Activated CD4-positive, alpha-beta T cell treated with anti-CD3 and anti-CD28 coated beads for 24 hours (primary cell): ENCODE measurements around the gene SFMBT1.

ENCODE experiments used
- DNase-seq, 2 donors: peaks; one replicate each; pipeline ENCODE4 v3.0.0-alpha.2; 2020; ENCODE audit warnings: low read depth in 2 of 2

Gene SFMBT1

GRCh38 chr3:52889901-52890300 is 156.0 kb downstream of the SFMBT1 start:
- DNase-seq: no peak

GRCh38 chr3:52887166-52887565 is 158.7 kb downstream of the SFMBT1 start:
- DNase-seq: no peak

GRCh38 chr3:52886049-52886730 is 159.7 kb downstream of the SFMBT1 start:
- no peak for DNase-seq

DNA sequence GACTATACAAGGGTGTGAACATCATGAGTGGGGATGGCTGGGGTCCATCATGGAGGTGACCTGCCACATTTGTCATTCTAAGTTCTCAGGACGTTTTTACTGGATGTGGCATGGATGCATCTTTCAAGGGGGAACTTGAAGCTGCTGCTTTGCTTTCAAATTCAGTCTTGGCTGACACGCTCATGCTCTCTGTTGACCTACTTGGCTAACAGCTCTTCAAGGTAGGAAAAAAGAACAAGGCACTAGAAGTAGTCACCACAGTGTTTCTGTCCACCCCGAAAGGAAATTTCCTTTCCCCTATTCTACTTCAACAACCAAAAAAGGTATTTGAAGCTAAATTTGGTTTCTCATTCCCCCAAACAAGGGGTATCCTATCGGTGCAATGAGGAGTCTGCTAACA is 163.5 kb downstream of the SFMBT1 start:
- DNase-seq: no peak

DNA sequence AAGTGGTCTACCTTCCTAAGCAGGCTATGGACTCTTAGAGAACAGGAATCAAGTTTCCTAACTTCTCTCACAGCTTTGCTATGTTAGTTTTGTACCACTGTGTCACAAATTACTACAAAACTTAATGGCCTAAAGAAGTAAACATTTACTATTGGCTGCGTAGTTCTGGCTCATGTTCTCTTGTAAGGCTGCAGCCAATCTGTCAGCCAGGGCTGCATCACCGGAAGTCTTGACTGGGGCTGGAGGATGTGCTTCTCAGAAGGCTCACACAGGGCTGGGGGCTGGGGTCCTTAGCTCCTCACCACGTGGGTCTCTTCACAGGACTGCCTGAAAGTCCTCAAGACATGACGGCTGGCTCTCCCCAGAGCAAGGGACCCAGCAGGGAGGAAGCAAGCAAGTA is 164.0 kb downstream of the SFMBT1 start:
- DNase-seq: no peak

- DNase-seq: no peak
These were observed 165.4 kb downstream of the SFMBT1 start for GRCh38 chr3:52880474-52880873.

GRCh38 chr3:52880047-52880446 is 165.8 kb downstream of the SFMBT1 start:
- no peak for DNase-seq

- DNase-seq: no peak
These were observed 166.3 kb downstream of the SFMBT1 start for GRCh38 chr3:52879581-52879980.

DNA sequence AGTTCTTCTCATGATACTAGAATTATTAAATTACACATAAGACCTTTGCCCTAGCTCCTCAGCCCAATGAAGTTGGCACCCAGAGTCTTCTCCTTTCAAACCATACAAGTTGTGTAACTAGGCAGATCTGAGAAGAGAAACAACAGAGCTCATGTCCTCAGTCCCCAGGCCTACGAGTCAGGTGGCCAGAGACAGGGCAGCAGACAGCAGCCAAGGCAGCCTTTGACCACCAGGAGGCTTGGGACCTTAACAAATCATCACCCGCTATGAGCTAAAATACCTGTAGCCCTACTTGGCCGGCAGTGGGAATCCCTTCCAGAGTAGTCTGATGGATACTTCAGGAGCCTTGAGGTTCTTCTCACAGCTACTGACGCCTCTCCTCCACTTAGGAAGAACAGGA is 166.8 kb downstream of the SFMBT1 start:
- no peak for DNase-seq

DNA sequence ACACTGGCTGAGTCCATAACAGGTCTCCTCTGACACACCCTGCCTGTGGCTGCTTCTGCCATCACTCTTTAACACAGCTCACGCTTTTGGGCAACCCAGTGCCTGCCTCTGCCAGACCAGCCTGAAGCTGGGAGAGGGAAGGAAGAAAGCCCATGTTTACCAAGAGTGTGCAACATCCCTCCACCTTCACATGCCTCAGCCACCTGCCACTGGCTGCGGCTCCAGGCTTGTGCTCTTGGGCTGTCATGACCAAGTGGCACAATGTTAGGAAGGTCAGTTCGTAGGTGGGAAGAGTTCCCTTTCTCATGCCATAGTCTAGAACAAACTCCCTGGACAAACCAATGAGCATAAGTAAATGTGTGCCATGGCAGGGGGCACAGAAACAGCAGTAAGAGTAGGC is 168.8 kb downstream of the SFMBT1 start:
- no peak for DNase-seq

DNA sequence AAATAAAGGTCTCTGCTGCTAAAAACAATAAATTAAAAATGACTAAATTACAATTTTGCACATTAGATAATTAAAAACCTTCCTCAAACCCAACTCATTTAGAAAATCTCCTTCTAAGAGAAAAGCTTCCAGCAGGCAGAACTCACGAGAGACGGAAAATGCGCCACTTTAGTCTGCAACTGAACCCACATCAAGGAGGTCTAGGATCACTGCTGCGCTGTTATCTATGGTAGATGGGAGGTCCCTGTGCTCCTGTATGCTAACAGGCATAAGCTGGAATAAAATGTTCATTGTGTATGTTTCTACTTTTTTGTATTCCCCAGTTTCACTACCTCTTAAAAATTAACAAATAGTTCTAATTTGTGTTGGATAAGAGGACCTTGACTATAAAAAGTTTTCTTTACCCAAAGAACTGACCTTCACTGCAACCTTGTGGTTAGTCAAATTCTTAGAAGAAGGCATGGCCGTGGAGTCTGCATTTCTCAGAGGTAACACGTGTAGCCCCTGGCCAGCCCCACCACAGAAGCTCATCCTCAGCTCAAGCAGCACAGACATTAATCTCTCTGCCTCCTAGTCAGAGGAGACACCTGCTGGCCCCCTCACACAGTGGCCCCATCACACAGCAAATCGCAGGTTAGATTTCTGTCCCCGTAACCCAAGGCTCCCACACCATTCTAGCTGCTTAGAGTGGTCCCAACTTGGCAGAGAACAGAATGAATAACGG is 170.8 kb downstream of the SFMBT1 start:
- DNase-seq: no peak

DNA sequence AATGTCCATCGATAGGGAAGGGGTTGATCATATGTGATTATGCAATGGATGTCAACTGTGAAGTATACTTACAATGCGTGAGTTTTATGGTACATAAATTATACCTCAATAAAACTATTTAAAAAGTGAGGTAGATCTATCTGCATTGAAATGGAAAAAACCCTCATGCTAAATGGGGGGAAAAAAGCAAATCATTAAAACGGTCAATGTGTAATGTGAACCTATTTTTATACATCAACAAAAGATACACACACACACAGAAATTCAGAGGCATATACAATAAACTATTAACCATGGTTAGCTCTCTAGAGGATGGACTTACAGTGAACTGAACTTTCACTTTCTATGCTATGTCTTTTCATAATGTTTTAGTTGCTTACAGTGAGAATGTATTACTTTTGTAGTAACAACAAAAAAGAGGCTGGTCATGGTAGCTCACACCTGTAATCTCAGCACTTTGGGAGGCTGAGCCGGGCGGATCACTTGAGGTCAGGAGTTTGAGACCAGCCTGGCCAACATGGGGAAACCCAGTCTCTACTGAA is 171.6 kb downstream of the SFMBT1 start:
- DNase-seq: no peak

GRCh38 chr3:52873433-52874159 is 172.3 kb downstream of the SFMBT1 start:
- no peak for DNase-seq

GRCh38 chr3:52872245-52872644 is 173.6 kb downstream of the SFMBT1 start:
- no peak for DNase-seq

GRCh38 chr3:52871761-52872160 is 174.1 kb downstream of the SFMBT1 start:
- DNase-seq: no peak

- no peak for DNase-seq
These were observed 175.4 kb downstream of the SFMBT1 start for GRCh38 chr3:52870471-52870870.

GRCh38 chr3:52866427-52866826 is 179.4 kb downstream of the SFMBT1 start:
- DNase-seq: no peak

DNA sequence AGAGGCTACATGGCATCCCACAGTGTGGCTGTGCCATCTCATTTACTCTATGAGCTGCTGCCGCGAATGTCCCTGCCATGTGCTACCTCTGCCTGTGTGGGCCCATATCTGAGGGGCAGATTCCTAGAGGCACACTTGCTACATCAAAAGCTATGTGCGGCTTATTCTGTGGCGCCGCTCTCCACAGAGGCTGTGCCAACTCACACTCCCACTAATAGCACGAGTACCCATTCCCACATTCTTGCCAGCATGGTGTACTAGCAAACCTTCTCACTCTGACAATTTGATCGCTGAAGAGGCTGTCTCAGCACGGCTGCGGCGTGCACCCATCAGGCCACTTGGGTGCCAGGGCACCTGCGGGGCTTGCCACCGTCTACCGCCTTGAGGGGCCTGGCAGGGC is 179.9 kb downstream of the SFMBT1 start:
- no peak for DNase-seq

GRCh38 chr3:52860424-52860768 is 185.5 kb downstream of the SFMBT1 start:
- no peak for DNase-seq

DNA sequence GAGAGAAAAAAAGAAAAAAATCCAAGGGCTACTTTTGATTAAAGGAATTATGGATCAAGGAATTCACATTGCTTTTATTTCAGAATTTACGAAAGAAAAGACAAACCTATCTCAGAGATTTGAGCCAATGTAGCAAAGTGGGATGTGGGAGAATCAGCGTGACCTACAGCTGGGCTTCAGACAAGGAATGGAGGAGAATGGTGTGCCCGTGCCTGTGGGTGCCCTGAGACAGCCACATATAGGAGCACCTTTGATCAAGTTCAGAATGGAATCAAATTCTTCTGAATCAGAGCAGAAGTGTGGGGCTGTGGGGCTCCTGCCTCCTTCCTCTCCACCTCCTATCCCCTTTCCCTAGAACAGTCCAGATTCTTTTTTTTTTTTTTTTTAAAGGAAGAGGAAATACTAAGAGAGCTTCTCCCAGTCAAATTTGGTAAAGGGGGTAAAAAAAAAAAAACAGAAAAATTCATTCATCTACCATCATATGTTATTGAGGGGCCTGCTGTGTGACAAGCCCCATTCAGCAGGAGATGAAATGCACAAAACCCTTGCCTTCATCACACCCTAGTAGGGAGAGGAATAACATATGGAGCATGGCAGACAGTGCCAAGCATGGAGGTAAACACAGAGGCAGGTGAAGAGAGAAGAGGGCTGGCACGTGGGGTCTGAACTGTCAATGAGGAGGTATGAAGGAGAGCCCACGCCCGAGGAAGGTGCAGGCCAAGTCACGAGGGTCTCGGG is 186.0 kb downstream of the SFMBT1 start:
- no peak for DNase-seq

DNA sequence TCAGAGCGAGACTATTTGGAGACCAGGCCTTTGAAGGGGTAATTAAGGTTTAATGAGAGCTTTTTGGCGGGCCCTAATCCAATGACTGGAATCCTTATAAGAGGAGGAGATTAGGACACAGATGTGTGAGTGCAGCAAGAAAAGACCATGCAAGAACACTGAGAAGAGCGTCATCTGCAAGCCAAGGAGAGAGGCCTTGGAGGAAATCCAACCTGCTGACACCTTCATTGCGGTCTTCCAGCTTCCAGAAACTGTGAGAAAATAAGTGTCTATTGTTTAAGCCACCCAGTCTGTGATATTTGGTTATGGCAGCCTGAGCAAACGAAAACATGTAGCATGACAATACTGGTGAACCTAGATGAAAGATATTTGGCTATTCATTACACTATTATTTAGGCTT is 188.0 kb downstream of the SFMBT1 start:
- DNase-seq: no peak

GRCh38 chr3:52857133-52857532 is 188.7 kb downstream of the SFMBT1 start:
- DNase-seq: no peak
